GM21360 (cell line): ENCODE results near the gene MED13.

ENCODE experiments used
- ATAC-seq: cut with Tn5 transposase; IDR thresholded peaks from one replicate; pipeline ENCODE4 v1.9.1; 2021; ENCODE audit warnings: mild to moderate bottlenecking, moderate library complexity; ENCODE audit not compliant: unreplicated experiment

The MED13 gene

GRCh38 chr17:62062302-62062701, 2.8 kb downstream of the MED13 start:
- ATAC-seq, result no peak

- no peak for ATAC-seq
These were observed 5.7 kb downstream of the MED13 start for GRCh38 chr17:62059414-62059813.

- ATAC-seq, result no peak
These were observed 6.5 kb downstream of the MED13 start for GRCh38 chr17:62058611-62059010.

- no peak for ATAC-seq
These were observed 7.4 kb downstream of the MED13 start for GRCh38 chr17:62057696-62058095.

GRCh38 chr17:62052765-62053338, 12.2 kb downstream of the MED13 start:
- no peak for ATAC-seq

- no peak for ATAC-seq
These were observed 14.0 kb downstream of the MED13 start for GRCh38 chr17:62051053-62051452.

- no peak for ATAC-seq
These were observed 15.8 kb downstream of the MED13 start for GRCh38 chr17:62049299-62049698.

GRCh38 chr17:62048262-62048661, 16.8 kb downstream of the MED13 start:
- ATAC-seq, result no peak

GRCh38 chr17:62045517-62045916, 19.6 kb downstream of the MED13 start:
- no peak for ATAC-seq

GRCh38 chr17:62045109-62045508, 20.0 kb downstream of the MED13 start:
- ATAC-seq, result no peak

GRCh38 chr17:62043602-62044001, 21.5 kb downstream of the MED13 start:
- ATAC-seq, result no peak

- ATAC-seq, result no peak
These were observed 21.9 kb downstream of the MED13 start for GRCh38 chr17:62043140-62043539.

- no peak for ATAC-seq
These were observed 26.8 kb downstream of the MED13 start for GRCh38 chr17:62038248-62038647.

GRCh38 chr17:62033317-62033716, 31.8 kb downstream of the MED13 start:
- ATAC-seq, result no peak

GRCh38 chr17:62032480-62032879, 32.6 kb downstream of the MED13 start:
- ATAC-seq, result no peak

- ATAC-seq, result no peak
These were observed 34.8 kb downstream of the MED13 start for GRCh38 chr17:62030264-62030663.

GRCh38 chr17:62024866-62025265, 40.2 kb downstream of the MED13 start:
- ATAC-seq, result no peak

GRCh38 chr17:62017912-62018311, 47.2 kb downstream of the MED13 start:
- no peak for ATAC-seq

- ATAC-seq, result no peak
These were observed 47.6 kb downstream of the MED13 start for GRCh38 chr17:62017496-62017895.

GRCh38 chr17:62014526-62014925, 50.6 kb downstream of the MED13 start:
- no peak for ATAC-seq

GRCh38 chr17:62009220-62009619, 55.9 kb downstream of the MED13 start:
- ATAC-seq, result no peak

GRCh38 chr17:62008294-62008693, 56.8 kb downstream of the MED13 start:
- no peak for ATAC-seq

- ATAC-seq, result no peak
These were observed 60.7 kb downstream of the MED13 start for GRCh38 chr17:62004388-62004787.
